CD14-positive monocyte (primary cell): Measurements from ENCODE around the gene WWOX. TPM values are rescaled to one million over a fixed set of nuclear protein-coding genes. Genes with fewer than 3 reads are reported as not detected.

Experiments used
- DNase-seq, 3 donors: peaks; one replicate each; pipeline ENCODE4 v3.0.0-alpha.2; 2011 to 2022
- H2AFZ ChIP-seq: 2 replicates; pipeline ENCODE4 v1.6.0; 2012; ENCODE audit warnings: mild to moderate bottlenecking, low read depth, low read length, inconsistent platforms; ENCODE audit not compliant: insufficient read depth, poor library complexity, severe bottlenecking
- H3K27ac ChIP-seq, 2 donors: 1 replicate in 1 of 2; 2 replicates in 1 of 2; pipeline ENCODE4 v1.5.1; 2012 to 2013; ENCODE audit warnings: low read length in 2 of 2, control low read depth in 1 of 2, inconsistent platforms in 1 of 2, low read depth in 1 of 2, mild to moderate bottlenecking in 1 of 2
- H3K27me3 ChIP-seq, 2 donors: one replicate each; pipeline versions ENCODE4 v1.6.0 to v1.6.1; 2011 to 2013; ENCODE audit warnings: low read length in 2 of 2; ENCODE audit not compliant: control insufficient read depth in 2 of 2, insufficient read depth in 2 of 2
- H3K36me3 ChIP-seq, 2 donors: replicated peaks in 1 of 2; 1 replicate in 1 of 2; 2 replicates in 1 of 2; pipeline versions ENCODE4 v1.5.1 to v1.6.1; 2012 to 2013; ENCODE audit warnings: low read length in 2 of 2, control low read depth in 1 of 2, inconsistent platforms in 1 of 2, mild to moderate bottlenecking in 1 of 2; ENCODE audit not compliant: insufficient read depth in 2 of 2, control insufficient read depth in 1 of 2
- H3K4me1 ChIP-seq, 2 donors: 1 replicate in 1 of 2; 2 replicates in 1 of 2; pipeline versions ENCODE4 v1.5.1 to v1.6.1; 2012 to 2013; ENCODE audit warnings: low read length in 2 of 2, control low read depth in 1 of 2, inconsistent platforms in 1 of 2, mild to moderate bottlenecking in 1 of 2, moderate library complexity in 1 of 2; ENCODE audit not compliant: insufficient read depth in 2 of 2, control insufficient read depth in 1 of 2
- H3K4me2 ChIP-seq: replicated peaks from 2 replicates; pipeline ENCODE3; 2012; ENCODE audit warnings: low read length, moderate library complexity, mild to moderate bottlenecking; ENCODE audit not compliant: poor library complexity, severe bottlenecking; ENCODE audit errors: extremely low read depth
- H3K4me3 ChIP-seq, 3 experiments: fragments of 200-600 bp in 1 of 3; sonication (generic) in 1 of 3; replicated peaks in 1 of 3; 1 replicate in 2 of 3; 2 replicates in 1 of 3; pipeline ENCODE4 v1.5.1; 2011 to 2013; ENCODE audit warnings: low read length in 3 of 3, mild to moderate bottlenecking in 3 of 3, control low read depth in 2 of 3, low read depth in 2 of 3, inconsistent platforms in 1 of 3, moderate library complexity in 1 of 3
- H3K79me2 ChIP-seq: 2 replicates; pipeline ENCODE4 v1.6.0; 2012; ENCODE audit warnings: mild to moderate bottlenecking, control low read depth, inconsistent platforms, low read length, moderate library complexity; ENCODE audit not compliant: insufficient read depth
- H3K9ac ChIP-seq: 2 replicates; pipeline ENCODE4 v1.6.0; 2017; ENCODE audit warnings: low read length, mild to moderate bottlenecking; ENCODE audit not compliant: insufficient read depth, poor library complexity, severe bottlenecking
- H3K9me3 ChIP-seq, 2 donors: replicated peaks in 1 of 2; 1 replicate in 1 of 2; 2 replicates in 1 of 2; pipeline versions ENCODE4 v1.5.1 to v1.6.1; 2012 to 2013; ENCODE audit warnings: low read length in 2 of 2, control low read depth in 1 of 2; ENCODE audit not compliant: control insufficient read depth in 1 of 2, insufficient read depth in 1 of 2
- H4K20me1 ChIP-seq: 2 replicates; pipeline ENCODE4 v1.6.0; 2012; ENCODE audit warnings: mild to moderate bottlenecking, low read length, control low read depth, moderate library complexity; ENCODE audit not compliant: insufficient read depth
- H3K27ac Mint-ChIP-seq, 7 donors: one replicate each; pipeline ENCODE4 v1.8.0; 2020; ENCODE audit warnings: mild to moderate bottlenecking in 7 of 7, mixed read lengths in 7 of 7, moderate library complexity in 6 of 7, inconsistent platforms in 2 of 7
- H3K27me3 Mint-ChIP-seq, 3 donors: one replicate each; pipeline ENCODE4 v1.8.0; 2021 to 2022; ENCODE audit warnings: low read depth in 3 of 3, mild to moderate bottlenecking in 3 of 3, mixed read lengths in 3 of 3, moderate library complexity in 3 of 3, inconsistent platforms in 1 of 3
- H3K36me3 Mint-ChIP-seq, 2 donors: one replicate each; pipeline ENCODE4 v1.8.0; 2020; ENCODE audit warnings: mixed read lengths in 2 of 2, inconsistent platforms in 1 of 2, mild to moderate bottlenecking in 1 of 2
- H3K4me1 Mint-ChIP-seq: one replicate; pipeline ENCODE4 v1.8.0; 2020; ENCODE audit warnings: mild to moderate bottlenecking, mixed read lengths
- H3K4me3 Mint-ChIP-seq, 2 donors: one replicate each; pipeline ENCODE4 v1.8.0; 2020; ENCODE audit warnings: mild to moderate bottlenecking in 2 of 2, mixed read lengths in 2 of 2, moderate library complexity in 1 of 2
- H3K9me3 Mint-ChIP-seq, 7 donors: one replicate each; pipeline ENCODE4 v1.8.0; 2020 to 2022; ENCODE audit warnings: mixed read lengths in 7 of 7, mild to moderate bottlenecking in 6 of 7, moderate library complexity in 6 of 7, inconsistent platforms in 2 of 7
- CTCF ChIP-seq: fragments of 200-600 bp; IDR thresholded peaks from one replicate; pipeline ENCODE4 v1.8.0; 2022; ENCODE audit warnings: antibody characterized with exemption, mild to moderate bottlenecking
- WGBS: methylation state at CpG from one replicate; pipeline ENCODE4 v1.1.5; 2013; ENCODE audit warnings: missing lambda C conversion rate; ENCODE audit not compliant: insufficient coverage; 5-methylcytosine and 5-hydroxymethylcytosine counted together
- intact Hi-C, 2 donors: fragments of 100-400 bp; cut with micrococcal nuclease; formaldehyde crosslinking; loops; one replicate each; pipeline versions ENCODE4 v1.15.0 to v1.15.1; 2023
- polyA plus RNA-seq, 3 donors: library from polyadenylated mRNA; depleted of rRNA in 1 of 3; unstranded in 2 of 3; stranded (reverse) in 1 of 3; fragments of 300-500 nt in 2 of 3; fragments of >200 nt in 1 of 3; fragmentation: Illumina TruSeq in 2 of 3; gene quantifications; 1 replicate in 2 of 3; 2 replicates in 1 of 3; pipeline ENCODE4 v1.2.3, GENCODE V29; 2012 to 2021

The WWOX gene
- polyA plus RNA-seq, 3 donors: 4.0 to 7.0 (median 6.3) TPM

DNA sequence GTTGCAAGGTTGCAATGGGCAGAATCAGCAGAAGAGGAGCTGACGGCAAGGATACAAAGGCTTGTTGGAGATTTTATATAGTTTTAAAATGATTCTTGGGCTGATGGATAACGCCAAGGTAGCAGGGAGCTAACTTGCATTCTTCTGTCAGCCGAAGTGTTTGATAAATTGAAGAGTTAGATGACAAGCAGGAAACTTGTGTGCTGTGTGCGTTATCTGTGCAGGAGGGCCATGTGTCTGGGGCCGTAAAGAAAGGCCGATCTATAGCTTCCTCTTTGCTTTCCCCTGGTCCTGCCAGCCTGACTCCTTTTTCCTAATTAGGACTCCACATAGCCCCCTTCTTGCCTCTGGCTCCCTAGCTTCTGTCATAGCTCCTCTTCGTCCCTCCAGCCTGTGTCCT, 6.7 kb upstream of the WWOX start:
- Histone ChIP-seq H3K4me3 (no peak overlapping the region), H4K20me1 (no peaks in the 10 kb centered on the region), H3K27ac (no peak overlapping the region), H3K36me3 (no peaks in the 10 kb centered on the region), H3K27me3 (no peaks in the 10 kb centered on the region), H3K9me3 (no peaks in the 10 kb centered on the region), H3K4me1 (no peaks in the 10 kb centered on the region), H2AFZ (no peak overlapping the region), H3K4me2 (no peak overlapping the region), H3K79me2 (no peaks in the 10 kb centered on the region), H3K9ac (no peak overlapping the region)
- no peak for DNase-seq
- H3K4me1 Mint-ChIP-seq: no peaks in the 10 kb centered on the region
- H3K27me3 Mint-ChIP-seq: peaks cover 3 to 12% (median 9%) of the 10 kb centered on the region in 3 donors
- H3K4me3 Mint-ChIP-seq: no peak overlapping the region
- intact Hi-C loops: loop anchor here (10.0 kb wide), 2 partner anchors 898 to 908 kb away; partner anchors contain the start of genes MON1B (in 1 of the 2) and SYCE1L (in 1 of the 2)
- H3K36me3 Mint-ChIP-seq: no peaks in the 10 kb centered on the region
- TF ChIP-seq CTCF: no peak
- peaks cover 0 to 5% (median 0%) of the 10 kb centered on the region in 7 donors for H3K9me3 Mint-ChIP-seq
- 48% methylated on average over 4 of the region's 7 CpGs for WGBS
- H3K27ac Mint-ChIP-seq: no peak overlapping the region

GRCh38 chr16:78094166-78094565, 5.3 kb upstream of the WWOX start:
- no peak overlapping the region for H3K27ac Mint-ChIP-seq
- no peak for TF ChIP-seq CTCF

More at GRCh38 chr16:78094166-78094565, 5.3 kb upstream of the WWOX start:
- Histone ChIP-seq H3K4me2 (no peak overlapping the region), H3K27ac (no peak overlapping the region), H3K4me1 (peaks cover 6 to 7% of the 10 kb centered on the region in 2 donors), H3K9me3 (no peaks in the 10 kb centered on the region), H3K36me3 (no peaks in the 10 kb centered on the region), H3K27me3 (no peaks in the 10 kb centered on the region), H2AFZ (no peak overlapping the region), H3K9ac (no peak overlapping the region), H3K79me2 (no peaks in the 10 kb centered on the region), H3K4me3 (no peak overlapping the region), H4K20me1 (no peaks in the 10 kb centered on the region)
- peaks cover 0 to 5% (median 0%) of the 10 kb centered on the region in 7 donors for H3K9me3 Mint-ChIP-seq
- no CpG with 5 or more reads among the region's 3 CpGs for WGBS
- intact Hi-C loops: loop anchor here (10.0 kb wide), 2 partner anchors 899 to 909 kb away; partner anchors contain the start of genes MON1B (in 1 of the 2) and SYCE1L (in 1 of the 2)
- H3K4me3 Mint-ChIP-seq: no peak overlapping the region
- no peak for DNase-seq
- H3K36me3 Mint-ChIP-seq: no peaks in the 10 kb centered on the region
- H3K27me3 Mint-ChIP-seq: peaks cover 3 to 12% (median 9%) of the 10 kb centered on the region in 3 donors
- H3K4me1 Mint-ChIP-seq: peaks cover 5% of the 10 kb centered on the region
